ENCODE results near the gene MLXIPL. TPM values are rescaled to one million over a fixed set of nuclear protein-coding genes. Genes with fewer than 3 reads are reported as not detected.
"Not testable (repeated sequence)": the region's sequence is repeated elsewhere in the genome, so short reads cannot be mapped to it uniquely, and the experiment has no call there.

MLXIPL gene
- total RNA-seq, 4 donors from 2014 or later: 37.3 to 217 (median 54.5) TPM

DNA sequence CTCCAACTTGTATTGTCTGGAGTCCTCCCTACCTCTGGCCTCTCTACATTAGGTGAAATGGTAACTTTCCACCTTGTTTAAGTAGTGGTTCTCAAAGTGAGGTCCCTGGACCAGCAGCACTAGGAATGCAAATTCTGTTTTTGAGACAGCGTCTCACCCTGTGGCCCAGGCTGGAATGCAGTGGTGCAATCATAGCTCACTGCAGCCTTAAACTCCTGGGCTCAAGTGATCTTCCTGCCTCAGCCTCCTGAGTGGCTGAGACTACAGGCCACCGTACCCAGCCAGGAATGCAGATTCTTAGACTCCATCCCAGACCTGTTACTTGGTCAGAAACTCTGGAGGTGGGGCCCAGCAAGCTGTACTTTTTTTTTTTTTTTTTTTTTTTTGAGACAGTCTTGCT, 39.1 kb downstream of the MLXIPL start:
- ATAC-seq (ENCODE audit: low FRiP score): no peak
- TF ChIP-seq, protein P1, sequence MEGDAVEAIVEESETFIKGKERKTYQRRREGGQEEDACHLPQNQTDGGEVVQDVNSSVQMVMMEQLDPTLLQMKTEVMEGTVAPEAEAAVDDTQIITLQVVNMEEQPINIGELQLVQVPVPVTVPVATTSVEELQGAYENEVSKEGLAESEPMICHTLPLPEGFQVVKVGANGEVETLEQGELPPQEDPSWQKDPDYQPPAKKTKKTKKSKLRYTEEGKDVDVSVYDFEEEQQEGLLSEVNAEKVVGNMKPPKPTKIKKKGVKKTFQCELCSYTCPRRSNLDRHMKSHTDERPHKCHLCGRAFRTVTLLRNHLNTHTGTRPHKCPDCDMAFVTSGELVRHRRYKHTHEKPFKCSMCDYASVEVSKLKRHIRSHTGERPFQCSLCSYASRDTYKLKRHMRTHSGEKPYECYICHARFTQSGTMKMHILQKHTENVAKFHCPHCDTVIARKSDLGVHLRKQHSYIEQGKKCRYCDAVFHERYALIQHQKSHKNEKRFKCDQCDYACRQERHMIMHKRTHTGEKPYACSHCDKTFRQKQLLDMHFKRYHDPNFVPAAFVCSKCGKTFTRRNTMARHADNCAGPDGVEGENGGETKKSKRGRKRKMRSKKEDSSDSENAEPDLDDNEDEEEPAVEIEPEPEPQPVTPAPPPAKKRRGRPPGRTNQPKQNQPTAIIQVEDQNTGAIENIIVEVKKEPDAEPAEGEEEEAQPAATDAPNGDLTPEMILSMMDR (IDR thresholded peaks at IDR 0.05): no peak
- DNase-seq (ENCODE audit: low spot score): no peak

GRCh38 chr7:73582664-73583202, 41.6 kb downstream of the MLXIPL start:
- ATAC-seq (ENCODE audit: low FRiP score) (no peak), DNase-seq (ENCODE audit: low spot score) (no peak)
- TF ChIP-seq, protein P1 (IDR thresholded peaks at IDR 0.05): no peak

DNA sequence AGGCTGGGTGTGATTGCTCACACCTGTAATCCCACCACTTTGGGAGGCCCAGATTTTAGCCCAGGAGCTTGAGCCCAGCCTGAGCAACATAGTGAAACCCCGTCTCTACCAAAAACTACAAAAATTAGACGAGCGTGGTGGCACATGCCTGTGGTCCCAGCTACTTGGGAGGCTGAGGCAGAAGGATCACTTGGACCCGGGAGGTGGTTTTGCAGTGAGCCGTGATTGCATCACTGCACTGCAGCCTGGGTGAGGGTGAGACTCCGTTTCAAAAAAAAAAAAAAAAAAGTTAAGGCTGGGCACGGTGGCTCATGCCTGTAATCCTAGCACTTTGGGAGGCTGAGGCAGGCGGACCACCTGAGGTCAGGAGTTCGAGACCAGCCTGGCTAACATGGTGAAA, 43.3 kb downstream of the MLXIPL start:
- DNase-seq (ENCODE audit: low spot score); ATAC-seq (ENCODE audit: low FRiP score): not testable (repeated sequence)

DNA sequence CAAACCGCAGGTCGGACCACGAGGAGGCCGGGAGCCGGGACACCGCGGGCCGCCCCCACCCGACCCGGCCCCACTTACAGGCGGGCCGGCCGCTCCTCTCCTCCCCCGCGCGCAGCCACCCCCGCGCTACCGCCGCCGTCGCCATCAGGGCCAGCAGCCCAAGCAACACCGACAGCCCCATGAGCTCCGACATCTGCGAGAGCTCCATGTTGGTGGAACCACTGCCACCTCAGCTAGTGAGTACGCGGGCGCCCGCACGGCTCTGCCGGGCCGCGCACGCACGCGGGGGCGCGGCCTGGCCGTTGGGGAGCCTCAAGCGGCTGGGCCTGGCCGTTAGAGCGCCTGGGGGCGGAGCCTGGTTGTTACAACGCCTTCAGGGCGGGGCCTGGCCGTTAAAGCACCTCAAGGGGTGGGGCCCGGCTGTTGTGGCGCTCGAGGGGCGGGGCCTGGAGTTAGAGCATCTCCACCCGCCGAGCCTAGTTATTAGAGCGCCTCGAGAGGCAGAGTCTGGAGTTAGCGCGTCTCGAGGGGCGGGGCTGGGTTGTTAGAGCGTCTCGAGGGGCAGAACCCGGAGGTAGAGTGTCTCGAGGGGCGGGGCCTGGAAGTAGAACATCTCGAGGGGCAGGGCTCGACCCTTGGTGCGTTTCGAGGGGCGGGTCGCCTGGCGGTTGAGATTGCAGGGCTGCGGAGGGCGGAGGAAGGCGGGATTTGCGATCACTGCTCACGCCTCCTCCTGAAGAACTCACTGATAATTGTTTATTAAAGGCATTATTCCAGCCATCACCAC, 45.8 kb downstream of the MLXIPL start, which contains the start of gene TBL2:
TSS of gene TBL2 (minus strand) at position 238 of the 787 bp plus-strand sequence. CDS start at position 208, 30 bp downstream.
- peak; percentile 95 for ATAC-seq (ENCODE audit: low FRiP score)
- TF ChIP-seq, protein P1 (IDR thresholded peaks at IDR 0.05): no peak
- peak; percentile 97 for DNase-seq (ENCODE audit: low spot score)

GRCh38 chr7:73577627-73578341, 46.5 kb downstream of the MLXIPL start:
- DNase-seq (ENCODE audit: low spot score) (no peak), ATAC-seq (ENCODE audit: low FRiP score) (peak; percentile 10)
- TF ChIP-seq, protein P1 (IDR thresholded peaks at IDR 0.05): no peak

GRCh38 chr7:73573791-73574190, 50.5 kb downstream of the MLXIPL start:
- ATAC-seq (ENCODE audit: low FRiP score): no peak
- TF ChIP-seq, protein P1 (IDR thresholded peaks at IDR 0.05): no peak
- no peak for DNase-seq (ENCODE audit: low spot score)

DNA sequence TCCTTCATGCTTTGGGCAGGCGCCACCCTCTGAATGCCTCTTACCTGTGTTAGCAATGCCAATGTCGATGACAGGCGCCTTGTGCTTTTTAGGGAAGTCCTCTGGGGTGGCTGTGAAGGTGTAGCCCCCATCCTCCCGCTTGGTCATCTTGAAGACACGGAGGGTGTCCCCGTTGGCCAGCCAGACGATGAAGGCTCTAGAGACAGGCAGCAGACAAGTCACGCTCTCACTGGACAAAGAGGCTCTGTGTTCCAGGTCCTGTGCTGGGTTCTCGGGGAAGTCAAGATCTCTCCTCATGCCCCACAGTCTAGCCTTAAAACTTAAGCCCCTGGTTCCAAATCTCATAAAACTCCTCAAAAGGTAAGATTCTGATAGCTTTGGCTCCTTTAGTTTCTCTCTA, 51.0 kb downstream of the MLXIPL start:
- no peak for ATAC-seq (ENCODE audit: low FRiP score)
- TF ChIP-seq, protein P1 (IDR thresholded peaks at IDR 0.05): no peak
- DNase-seq (ENCODE audit: low spot score): no peak
